ENCODE measurements around the gene DDX6. TPM values are rescaled to one million over a fixed set of nuclear protein-coding genes. Genes with fewer than 3 reads are reported as not detected.

Gene DDX6
- total and polyA plus RNA-seq, 4 donors = 19.9 to 209 (median 61.7) TPM

- Histone ChIP-seq H3K4me1 (ENCODE audit: control insufficient read depth in 5 of 5, insufficient read depth in 5 of 5, low read length in 5 of 5) (peaks cover 0 to 18% (median 3%) of the 10 kb centered on the region in 5 donors), H3K27ac (ENCODE audit: low read depth in 1 of 2, low read length in 1 of 2) (peak overlapping the region; percentile 95 to 100), H3K9ac (ENCODE audit: insufficient read depth in 1 of 2, low read length in 2 of 2) (peak overlapping the region in 1 of 2 donors; percentile 7), H3K9me3 (ENCODE audit: control insufficient read depth in 4 of 4, insufficient read depth in 3 of 4, low read length in 3 of 4) (no peaks in the 10 kb centered on the region), H3K36me3 (ENCODE audit: control insufficient read depth in 4 of 4, insufficient read depth in 4 of 4, low read length in 4 of 4) (peaks cover 0 to 5% (median 0%) of the 10 kb centered on the region in 4 donors), H3K4me3 (peak overlapping the region; percentile 98), H3K27me3 (ENCODE audit: control insufficient read depth in 3 of 3, insufficient read depth in 3 of 3, low read length in 2 of 3) (peaks cover 0 to 2% (median 0%) of the 10 kb centered on the region in 3 donors)
- peak in 2 of 3 donors; percentile 39 to 41 for DNase-seq
- ATAC-seq (ENCODE audit: insufficient read depth, low FRiP score) = no peak
- WGBS, 2 donors = 1 to 2% methylated on average over 39 of the region's 39 CpGs
- no peak for TF ChIP-seq CTCF (IDR thresholded peaks at IDR 0.05; ENCODE audit: control extremely low read depth, extremely low read depth)
Measured at GRCh38 chr11:118791961-118792569, 1.1 kb upstream of the DDX6 start.

DNA sequence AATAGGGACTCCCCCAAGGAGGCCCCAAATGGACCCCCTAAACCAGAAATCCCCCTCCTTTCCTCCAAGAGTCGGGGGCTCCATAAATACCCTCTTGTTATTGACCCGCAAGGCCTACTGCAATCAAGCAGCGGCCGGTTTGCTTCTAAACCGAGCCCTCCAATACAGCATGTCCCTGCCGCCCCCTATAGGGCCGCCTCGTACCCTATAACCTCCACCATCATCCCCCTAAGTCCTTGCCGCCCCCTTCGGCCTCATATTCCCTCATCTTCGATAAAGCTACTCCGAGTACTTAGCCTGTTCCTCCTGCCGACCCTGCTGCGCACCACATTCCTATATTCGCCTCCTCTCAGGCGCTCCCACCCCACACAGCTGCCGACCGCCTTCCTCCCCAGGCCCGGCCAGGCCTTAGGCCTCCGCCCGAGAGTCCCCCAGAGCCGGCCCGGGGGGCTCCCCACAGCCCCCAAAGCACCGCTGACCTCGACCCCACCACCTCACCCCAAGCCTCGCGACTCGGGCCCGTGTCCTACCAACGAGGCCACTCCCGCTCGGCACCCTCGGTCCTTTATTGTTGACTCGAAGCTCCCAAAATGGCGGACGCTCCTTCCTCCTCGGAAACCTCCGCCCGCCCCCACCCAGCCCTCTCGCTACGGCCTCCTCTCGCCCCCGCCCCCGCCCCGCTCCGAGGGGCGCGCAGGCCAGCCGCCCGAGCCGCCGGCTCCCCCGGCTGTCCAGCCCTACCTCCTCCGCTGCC, 430 bp downstream of the DDX6 start:
- peak overlapping the region; percentile 95 to 100 for H3K27ac ChIP-seq (ENCODE audit: low read depth in 1 of 2, low read length in 1 of 2)
- no peaks in the 10 kb centered on the region for H3K27me3 ChIP-seq (ENCODE audit: control insufficient read depth in 3 of 3, insufficient read depth in 3 of 3, low read length in 2 of 3)
- H3K36me3 ChIP-seq (ENCODE audit: control insufficient read depth in 4 of 4, insufficient read depth in 4 of 4, low read length in 4 of 4) = peaks cover 0 to 10% (median 1%) of the 10 kb centered on the region in 4 donors
- no peak for TF ChIP-seq CTCF (IDR thresholded peaks at IDR 0.05; ENCODE audit: control extremely low read depth, extremely low read depth)
- 0 to 1% methylated on average over 47 to 53 of the region's 54 CpGs for WGBS, 2 donors
- H3K4me1 ChIP-seq (ENCODE audit: control insufficient read depth in 5 of 5, insufficient read depth in 5 of 5, low read length in 5 of 5) = peaks cover 3 to 18% (median 9%) of the 10 kb centered on the region in 5 donors
- peak; percentile 23 for ATAC-seq (ENCODE audit: insufficient read depth, low FRiP score)
- no peaks in the 10 kb centered on the region for H3K9me3 ChIP-seq (ENCODE audit: control insufficient read depth in 4 of 4, insufficient read depth in 3 of 4, low read length in 3 of 4)
- peak; percentile 79 to 88 (median 87) for DNase-seq
- peak overlapping the region; percentile 98 for H3K4me3 ChIP-seq
- H3K9ac ChIP-seq (ENCODE audit: insufficient read depth in 1 of 2, low read length in 2 of 2) = peak overlapping the region; percentile 86 to 93

DNA sequence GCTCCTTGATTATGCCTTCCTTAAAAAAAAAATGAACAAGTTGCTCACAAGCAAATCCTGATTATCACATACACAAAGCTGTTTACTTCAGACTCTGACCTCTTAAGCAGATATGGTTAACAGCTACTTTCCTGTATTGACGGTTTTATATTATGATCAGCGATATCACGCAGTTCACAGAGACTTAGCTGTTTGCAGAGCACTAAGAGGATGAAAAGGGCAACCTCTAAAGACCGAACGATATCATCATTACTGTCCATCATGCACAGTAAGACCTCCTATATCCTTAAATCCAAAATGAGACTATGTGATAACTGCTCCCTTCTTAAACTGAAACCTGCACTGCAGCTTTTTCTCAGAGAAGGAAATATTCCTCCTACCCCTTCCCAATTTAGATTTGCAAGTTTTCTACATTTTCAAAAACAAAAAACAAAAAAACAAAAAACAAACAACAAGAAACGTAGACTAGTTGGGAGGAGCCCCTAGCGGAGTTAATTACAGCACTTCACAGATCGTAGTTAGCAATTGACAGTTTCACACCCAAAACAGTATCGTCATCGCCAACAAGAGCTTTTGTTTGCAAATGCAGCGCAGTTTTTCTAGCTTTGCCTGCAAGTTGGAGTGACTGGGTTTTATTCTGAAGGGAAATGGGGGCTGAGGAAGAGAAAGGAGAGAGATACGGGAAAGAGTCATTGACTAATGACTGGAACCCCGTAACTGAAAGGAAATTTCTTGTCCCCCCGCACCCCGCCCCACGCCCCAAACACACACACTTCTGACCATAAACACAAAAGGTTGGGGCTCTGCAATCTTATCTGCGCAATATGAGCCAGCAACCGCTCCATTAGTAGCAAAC, 1.2 kb downstream of the DDX6 start:
- ATAC-seq (ENCODE audit: insufficient read depth, low FRiP score) (no peak), DNase-seq (peak in 2 of 3 donors; percentile 72 to 74)
- H3K9ac ChIP-seq (ENCODE audit: insufficient read depth in 1 of 2, low read length in 2 of 2) = peak overlapping the region; percentile 86 to 93
- peak overlapping the region; percentile 98 for H3K4me3 ChIP-seq
- TF ChIP-seq CTCF (IDR thresholded peaks at IDR 0.05; ENCODE audit: control extremely low read depth, extremely low read depth) = no peak
- peaks cover 0 to 10% (median 2%) of the 10 kb centered on the region in 4 donors for H3K36me3 ChIP-seq (ENCODE audit: control insufficient read depth in 4 of 4, insufficient read depth in 4 of 4, low read length in 4 of 4)
- H3K4me1 ChIP-seq (ENCODE audit: control insufficient read depth in 5 of 5, insufficient read depth in 5 of 5, low read length in 5 of 5) = peaks cover 3 to 18% (median 10%) of the 10 kb centered on the region in 5 donors
- no peaks in the 10 kb centered on the region for H3K27me3 ChIP-seq (ENCODE audit: control insufficient read depth in 3 of 3, insufficient read depth in 3 of 3, low read length in 2 of 3)
- no peaks in the 10 kb centered on the region for H3K9me3 ChIP-seq (ENCODE audit: control insufficient read depth in 4 of 4, insufficient read depth in 3 of 4, low read length in 3 of 4)
- WGBS, 2 donors = 1% methylated on average over 18 of the region's 18 CpGs
- peak overlapping the region; percentile 95 to 100 for H3K27ac ChIP-seq (ENCODE audit: low read depth in 1 of 2, low read length in 1 of 2)
